22Rv1 (cell line): Measurements from ENCODE around the gene LFNG.

Experiments
- CTCF ChIP-seq: fragments of 450-650 bp; IDR thresholded peaks from 2 replicates; pipeline ENCODE4 v1.5.1; 2017; ENCODE audit warnings: mild to moderate bottlenecking
- ZFX ChIP-seq: fragments of 450-650 bp; IDR thresholded peaks from 2 replicates; pipeline ENCODE4 v1.6.1; 2017; ENCODE audit warnings: antibody characterized with exemption, borderline replicate concordance

GRCh38 chr7:2490181-2490651, 29.4 kb upstream of the LFNG start:
- TF ChIP-seq CTCF: no peak
- no peak for TF ChIP-seq ZFX
